ENCODE measurements around the gene SSBP3. TPM values are rescaled to one million over a fixed set of nuclear protein-coding genes. Genes with fewer than 3 reads are reported as not detected.

Gene SSBP3
- total RNA-seq, 1 donor = 14.5 TPM

DNA sequence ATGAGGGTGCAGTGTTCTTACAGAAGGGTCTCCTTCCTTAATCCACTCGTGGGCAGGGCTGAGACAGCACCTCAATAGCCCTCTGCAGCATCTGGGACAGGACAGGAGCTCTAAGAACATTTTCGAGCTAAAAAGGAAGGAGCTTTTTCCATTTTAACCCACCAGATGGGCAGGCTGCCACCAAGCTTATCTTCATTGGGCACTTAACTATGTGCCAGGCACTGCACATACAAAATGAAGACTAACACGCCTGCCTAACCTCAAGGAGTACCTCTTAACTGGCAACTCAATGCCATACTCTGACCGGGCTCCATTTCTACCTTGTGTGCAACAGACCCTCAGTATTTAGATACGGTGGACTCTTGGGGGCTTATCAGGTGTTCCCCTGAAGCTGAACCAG, 48.2 kb downstream of the SSBP3 start:
- peaks cover 10% of the 10 kb centered on the region for H3K79me2 ChIP-seq (ENCODE audit: insufficient read depth, low read length)
- H3K27ac ChIP-seq (ENCODE audit: low read depth, low read length) = no peak overlapping the region
- no peak overlapping the region for H3K4me3 ChIP-seq (ENCODE audit: insufficient read depth, low read length)
- H3K4me1 ChIP-seq (ENCODE audit: insufficient read depth, low read length) = no peaks in the 10 kb centered on the region
- peaks cover 51% of the 10 kb centered on the region for H4K20me1 ChIP-seq (ENCODE audit: insufficient read depth, low read length)
- H3K9me3 ChIP-seq (ENCODE audit: low read depth, low read length) = no peaks in the 10 kb centered on the region
- no peaks in the 10 kb centered on the region for H3K27me3 ChIP-seq (ENCODE audit: insufficient read depth, low read length)
- no peaks in the 10 kb centered on the region for H3K36me3 ChIP-seq (ENCODE audit: insufficient read depth, low read length)
- H3K4me2 ChIP-seq (ENCODE audit: insufficient read depth, low read length) = no peak overlapping the region
- no peak overlapping the region for H2AFZ ChIP-seq (ENCODE audit: low read length)
- no peak for TF ChIP-seq CTCF (IDR thresholded peaks at IDR 0.05; ENCODE audit: extremely low read depth, low read depth, low read length)
- no peak for DNase-seq (ENCODE audit: insufficient read length, low spot score, missing footprints)

DNA sequence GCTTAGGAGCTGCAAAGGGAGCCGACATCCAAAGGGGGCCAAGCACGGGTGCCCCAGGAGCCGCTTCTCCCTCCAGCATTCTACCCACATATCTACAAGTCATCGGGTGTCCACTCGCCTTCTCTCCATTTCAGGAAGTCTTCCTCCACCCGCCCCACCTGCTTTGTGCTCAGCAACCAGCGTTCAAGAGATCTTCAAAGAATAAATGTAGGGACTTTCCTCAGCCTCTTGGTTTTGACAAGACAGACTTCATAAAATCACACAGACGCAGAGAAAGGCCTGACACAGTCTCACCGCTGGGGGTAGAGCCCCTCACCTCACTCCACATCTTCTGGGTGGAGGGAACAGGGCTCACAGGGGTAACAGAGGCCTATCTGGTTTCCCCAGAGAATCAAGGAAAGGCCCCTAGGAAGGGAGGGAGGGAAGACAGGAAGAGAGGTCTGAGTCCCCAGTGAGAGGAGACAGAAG, 49.5 kb downstream of the SSBP3 start:
- H3K27me3 ChIP-seq (ENCODE audit: insufficient read depth, low read length) = no peaks in the 10 kb centered on the region
- no peak overlapping the region for H2AFZ ChIP-seq (ENCODE audit: low read length)
- H3K27ac ChIP-seq (ENCODE audit: low read depth, low read length) = no peak overlapping the region
- H3K4me3 ChIP-seq (ENCODE audit: insufficient read depth, low read length) = no peak overlapping the region
- H3K36me3 ChIP-seq (ENCODE audit: insufficient read depth, low read length) = no peaks in the 10 kb centered on the region
- H3K4me2 ChIP-seq (ENCODE audit: insufficient read depth, low read length) = no peak overlapping the region
- no peak for TF ChIP-seq CTCF (IDR thresholded peaks at IDR 0.05; ENCODE audit: extremely low read depth, low read depth, low read length)
- no peak for DNase-seq (ENCODE audit: insufficient read length, low spot score, missing footprints)
- H4K20me1 ChIP-seq (ENCODE audit: insufficient read depth, low read length) = peaks cover 51% of the 10 kb centered on the region
- peaks cover 9% of the 10 kb centered on the region for H3K79me2 ChIP-seq (ENCODE audit: insufficient read depth, low read length)
- no peaks in the 10 kb centered on the region for H3K9me3 ChIP-seq (ENCODE audit: low read depth, low read length)
- H3K4me1 ChIP-seq (ENCODE audit: insufficient read depth, low read length) = no peaks in the 10 kb centered on the region

- no peaks in the 10 kb centered on the region for H3K9me3 ChIP-seq (ENCODE audit: low read depth, low read length)
- no peaks in the 10 kb centered on the region for H3K27me3 ChIP-seq (ENCODE audit: insufficient read depth, low read length)
- H3K4me2 ChIP-seq (ENCODE audit: insufficient read depth, low read length) = no peak overlapping the region
- peaks cover 53% of the 10 kb centered on the region for H4K20me1 ChIP-seq (ENCODE audit: insufficient read depth, low read length)
- H3K4me3 ChIP-seq (ENCODE audit: insufficient read depth, low read length) = no peak overlapping the region
- H3K79me2 ChIP-seq (ENCODE audit: insufficient read depth, low read length) = peaks cover 7% of the 10 kb centered on the region
- H3K4me1 ChIP-seq (ENCODE audit: insufficient read depth, low read length) = no peaks in the 10 kb centered on the region
- no peak for DNase-seq (ENCODE audit: insufficient read length, low spot score, missing footprints)
- no peak overlapping the region for H2AFZ ChIP-seq (ENCODE audit: low read length)
- H3K36me3 ChIP-seq (ENCODE audit: insufficient read depth, low read length) = no peaks in the 10 kb centered on the region
- no peak for TF ChIP-seq CTCF (IDR thresholded peaks at IDR 0.05; ENCODE audit: extremely low read depth, low read depth, low read length)
- no peak overlapping the region for H3K27ac ChIP-seq (ENCODE audit: low read depth, low read length)
Measured at GRCh38 chr1:54355931-54356679, 50.1 kb downstream of the SSBP3 start.

DNA sequence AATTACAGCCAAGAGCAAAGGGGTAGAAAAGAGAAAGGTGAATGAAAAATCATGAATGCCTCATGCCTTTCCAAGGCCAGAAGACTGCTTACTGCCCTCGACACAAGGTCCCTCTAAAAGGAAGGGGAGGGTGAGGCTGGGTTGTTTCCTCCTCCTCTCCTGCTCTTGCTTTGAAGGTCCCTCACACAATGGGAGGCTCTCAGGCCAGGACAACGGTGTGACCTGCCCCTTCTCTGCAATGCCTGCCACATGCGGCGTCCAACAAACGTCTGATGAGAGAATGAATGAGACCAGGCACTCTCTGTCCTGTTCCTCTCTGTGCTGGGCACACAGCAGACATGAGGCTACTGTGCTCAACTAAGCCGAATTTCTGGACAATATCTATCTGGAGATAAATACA, 51.3 kb downstream of the SSBP3 start:
- peaks cover 51% of the 10 kb centered on the region for H4K20me1 ChIP-seq (ENCODE audit: insufficient read depth, low read length)
- no peak for DNase-seq (ENCODE audit: insufficient read length, low spot score, missing footprints)
- no peak for TF ChIP-seq CTCF (IDR thresholded peaks at IDR 0.05; ENCODE audit: extremely low read depth, low read depth, low read length)
- H2AFZ ChIP-seq (ENCODE audit: low read length) = no peak overlapping the region
- H3K9me3 ChIP-seq (ENCODE audit: low read depth, low read length) = no peaks in the 10 kb centered on the region
- no peak overlapping the region for H3K27ac ChIP-seq (ENCODE audit: low read depth, low read length)
- no peak overlapping the region for H3K4me2 ChIP-seq (ENCODE audit: insufficient read depth, low read length)
- H3K4me3 ChIP-seq (ENCODE audit: insufficient read depth, low read length) = no peak overlapping the region
- no peaks in the 10 kb centered on the region for H3K27me3 ChIP-seq (ENCODE audit: insufficient read depth, low read length)
- H3K36me3 ChIP-seq (ENCODE audit: insufficient read depth, low read length) = no peaks in the 10 kb centered on the region
- H3K79me2 ChIP-seq (ENCODE audit: insufficient read depth, low read length) = peaks cover 7% of the 10 kb centered on the region
- no peaks in the 10 kb centered on the region for H3K4me1 ChIP-seq (ENCODE audit: insufficient read depth, low read length)

Measured in osteoblast (primary cell).